NB4 (cell line): Measurements from ENCODE around the gene GREB1.

ENCODE experiments used
- MYC ChIP-seq: IDR thresholded peaks from 2 replicates; pipeline ENCODE4 v1.6.1; 2011; ENCODE audit warnings: low read depth, low read length
- POLR2A ChIP-seq: IDR thresholded peaks from 2 replicates; pipeline ENCODE4 v1.6.1; 2011; ENCODE audit warnings: mild to moderate bottlenecking; ENCODE audit not compliant: insufficient read length; ENCODE audit errors: extremely low read depth
- TF ChIP-seq, protein P1 (sequence below): IDR thresholded peaks from one replicate; pipeline ENCODE4 v1.5.1; 2012; ENCODE audit warnings: low read depth, low read length
- TF ChIP-seq, protein P2 (sequence below): IDR thresholded peaks from 2 replicates; pipeline ENCODE4 v1.6.1; 2011; ENCODE audit warnings: low read depth, low read length

DNA sequence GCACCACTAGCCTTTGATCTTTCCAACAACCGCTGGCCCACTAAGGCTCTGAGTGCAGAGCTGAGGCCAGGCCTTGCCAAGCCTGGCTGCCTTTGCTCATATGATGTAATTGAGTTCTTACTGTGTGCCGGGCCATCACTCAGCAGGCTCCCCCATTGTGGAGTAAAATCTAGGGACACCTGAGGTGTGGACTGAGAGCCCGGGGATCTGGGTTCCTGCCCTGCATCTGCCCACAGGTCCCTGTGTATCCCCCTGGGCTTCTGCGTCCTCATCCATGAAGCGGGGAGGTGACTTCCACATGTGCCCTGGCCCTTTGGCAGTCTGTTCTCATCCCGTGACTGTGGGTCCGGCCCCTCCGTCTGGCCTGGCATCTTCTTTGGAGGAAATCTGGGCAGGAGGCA, 33.8 kb downstream of the GREB1 start:
- TF ChIP-seq, protein P1, sequence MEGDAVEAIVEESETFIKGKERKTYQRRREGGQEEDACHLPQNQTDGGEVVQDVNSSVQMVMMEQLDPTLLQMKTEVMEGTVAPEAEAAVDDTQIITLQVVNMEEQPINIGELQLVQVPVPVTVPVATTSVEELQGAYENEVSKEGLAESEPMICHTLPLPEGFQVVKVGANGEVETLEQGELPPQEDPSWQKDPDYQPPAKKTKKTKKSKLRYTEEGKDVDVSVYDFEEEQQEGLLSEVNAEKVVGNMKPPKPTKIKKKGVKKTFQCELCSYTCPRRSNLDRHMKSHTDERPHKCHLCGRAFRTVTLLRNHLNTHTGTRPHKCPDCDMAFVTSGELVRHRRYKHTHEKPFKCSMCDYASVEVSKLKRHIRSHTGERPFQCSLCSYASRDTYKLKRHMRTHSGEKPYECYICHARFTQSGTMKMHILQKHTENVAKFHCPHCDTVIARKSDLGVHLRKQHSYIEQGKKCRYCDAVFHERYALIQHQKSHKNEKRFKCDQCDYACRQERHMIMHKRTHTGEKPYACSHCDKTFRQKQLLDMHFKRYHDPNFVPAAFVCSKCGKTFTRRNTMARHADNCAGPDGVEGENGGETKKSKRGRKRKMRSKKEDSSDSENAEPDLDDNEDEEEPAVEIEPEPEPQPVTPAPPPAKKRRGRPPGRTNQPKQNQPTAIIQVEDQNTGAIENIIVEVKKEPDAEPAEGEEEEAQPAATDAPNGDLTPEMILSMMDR = no peak
- TF ChIP-seq MYC (no peak), POLR2A (no peak)
- TF ChIP-seq, protein P2, sequence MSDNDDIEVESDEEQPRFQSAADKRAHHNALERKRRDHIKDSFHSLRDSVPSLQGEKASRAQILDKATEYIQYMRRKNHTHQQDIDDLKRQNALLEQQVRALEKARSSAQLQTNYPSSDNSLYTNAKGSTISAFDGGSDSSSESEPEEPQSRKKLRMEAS = no peak
